Ectodermal cell (in vitro differentiated cells): ENCODE results near the gene TNNI2.

Experiments
- H3K27ac ChIP-seq: 2 replicates; pipeline ENCODE4 v1.7.0; 2013; ENCODE audit warnings: mild to moderate bottlenecking, low read depth, low read length; ENCODE audit not compliant: insufficient read depth, poor library complexity, severe bottlenecking
- H3K27me3 ChIP-seq: 2 replicates; pipeline ENCODE4 v1.7.0; 2013; ENCODE audit warnings: mild to moderate bottlenecking, low read length; ENCODE audit not compliant: insufficient read depth, control insufficient read depth, poor library complexity, severe bottlenecking
- H3K36me3 ChIP-seq: one replicate; pipeline ENCODE4 v1.7.0; 2013; ENCODE audit warnings: low read length; ENCODE audit not compliant: control insufficient read depth, insufficient read depth
- H3K4me1 ChIP-seq: one replicate; pipeline ENCODE4 v1.7.0; 2013; ENCODE audit warnings: low read length; ENCODE audit not compliant: control insufficient read depth, insufficient read depth
- H3K4me3 ChIP-seq: 2 replicates; pipeline ENCODE4 v1.7.0; 2013; ENCODE audit warnings: low read depth, low read length, control low read depth; ENCODE audit not compliant: insufficient read depth
- H3K9me3 ChIP-seq: 2 replicates; pipeline ENCODE4 v1.7.0; 2013; ENCODE audit warnings: mild to moderate bottlenecking, low read length, moderate library complexity; ENCODE audit not compliant: control insufficient read depth
- WGBS, 2 experiments: methylation state at CpG; one replicate each; pipeline ENCODE4 v1.1.7; 2013; ENCODE audit warnings: missing lambda C conversion rate in 2 of 2; 5-methylcytosine and 5-hydroxymethylcytosine counted together

The TNNI2 gene

GRCh38 chr11:1827095-1827813 is 11.5 kb upstream of the TNNI2 start:
- Histone ChIP-seq H3K9me3 (no peaks in the 10 kb centered on the region), H3K36me3 (no peaks in the 10 kb centered on the region), H3K4me1 (no peaks in the 10 kb centered on the region), H3K27ac (no peak overlapping the region), H3K27me3 (peaks cover 3% of the 10 kb centered on the region), H3K4me3 (no peak overlapping the region)
- 93 to 95% methylated on average over 27 of the region's 27 CpGs for WGBS, 2 experiments

GRCh38 chr11:1827931-1828330 is 10.8 kb upstream of the TNNI2 start:
- Histone ChIP-seq H3K4me1 (no peaks in the 10 kb centered on the region), H3K27me3 (peaks cover 8% of the 10 kb centered on the region), H3K9me3 (no peaks in the 10 kb centered on the region), H3K4me3 (no peak overlapping the region), H3K27ac (no peak overlapping the region), H3K36me3 (no peaks in the 10 kb centered on the region)
- 88 to 90% methylated on average over 19 of the region's 19 CpGs for WGBS, 2 experiments

DNA sequence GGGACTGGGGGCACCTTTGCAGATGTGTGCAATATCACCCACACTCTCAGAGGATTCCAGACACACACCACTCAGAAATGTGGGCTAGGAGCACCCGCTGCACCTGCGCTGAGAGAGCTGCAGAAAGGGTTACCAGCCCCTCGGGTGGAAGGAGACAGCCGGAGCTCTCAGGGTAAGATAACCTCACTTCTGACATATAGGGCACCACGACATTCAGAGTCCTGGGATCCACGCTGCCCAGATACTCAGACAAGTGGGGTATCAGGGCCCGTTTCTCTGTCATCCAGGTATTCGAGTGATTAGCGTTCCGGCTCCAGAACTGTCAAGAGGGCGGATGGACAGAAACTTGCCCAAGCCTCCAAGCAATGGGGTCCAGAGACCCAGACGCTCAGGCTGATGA is 10.2 kb upstream of the TNNI2 start:
- H3K27me3 ChIP-seq: peaks cover 14% of the 10 kb centered on the region
- H3K27ac ChIP-seq: no peak overlapping the region
- H3K4me3 ChIP-seq: no peak overlapping the region
- H3K9me3 ChIP-seq: no peaks in the 10 kb centered on the region
- no peaks in the 10 kb centered on the region for H3K4me1 ChIP-seq
- WGBS, 2 experiments: 90 to 91% methylated on average over 12 of the region's 12 CpGs
- no peaks in the 10 kb centered on the region for H3K36me3 ChIP-seq

GRCh38 chr11:1829039-1829820 is 9.6 kb upstream of the TNNI2 start:
- Histone ChIP-seq H3K27ac (no peak overlapping the region), H3K36me3 (no peaks in the 10 kb centered on the region), H3K27me3 (peaks cover 14% of the 10 kb centered on the region), H3K4me1 (no peaks in the 10 kb centered on the region), H3K9me3 (no peaks in the 10 kb centered on the region), H3K4me3 (no peak overlapping the region)
- WGBS, 2 experiments: 81 to 85% methylated on average over 11 of the region's 11 CpGs

- H3K27ac ChIP-seq: no peak overlapping the region
- no peaks in the 10 kb centered on the region for H3K4me1 ChIP-seq
- peaks cover 14% of the 10 kb centered on the region for H3K27me3 ChIP-seq
- no peaks in the 10 kb centered on the region for H3K9me3 ChIP-seq
- no peak overlapping the region for H3K4me3 ChIP-seq
- 87 to 89% methylated on average over 6 of the region's 6 CpGs for WGBS, 2 experiments
- no peaks in the 10 kb centered on the region for H3K36me3 ChIP-seq
Measured at GRCh38 chr11:1830004-1830321, 8.8 kb upstream of the TNNI2 start.

DNA sequence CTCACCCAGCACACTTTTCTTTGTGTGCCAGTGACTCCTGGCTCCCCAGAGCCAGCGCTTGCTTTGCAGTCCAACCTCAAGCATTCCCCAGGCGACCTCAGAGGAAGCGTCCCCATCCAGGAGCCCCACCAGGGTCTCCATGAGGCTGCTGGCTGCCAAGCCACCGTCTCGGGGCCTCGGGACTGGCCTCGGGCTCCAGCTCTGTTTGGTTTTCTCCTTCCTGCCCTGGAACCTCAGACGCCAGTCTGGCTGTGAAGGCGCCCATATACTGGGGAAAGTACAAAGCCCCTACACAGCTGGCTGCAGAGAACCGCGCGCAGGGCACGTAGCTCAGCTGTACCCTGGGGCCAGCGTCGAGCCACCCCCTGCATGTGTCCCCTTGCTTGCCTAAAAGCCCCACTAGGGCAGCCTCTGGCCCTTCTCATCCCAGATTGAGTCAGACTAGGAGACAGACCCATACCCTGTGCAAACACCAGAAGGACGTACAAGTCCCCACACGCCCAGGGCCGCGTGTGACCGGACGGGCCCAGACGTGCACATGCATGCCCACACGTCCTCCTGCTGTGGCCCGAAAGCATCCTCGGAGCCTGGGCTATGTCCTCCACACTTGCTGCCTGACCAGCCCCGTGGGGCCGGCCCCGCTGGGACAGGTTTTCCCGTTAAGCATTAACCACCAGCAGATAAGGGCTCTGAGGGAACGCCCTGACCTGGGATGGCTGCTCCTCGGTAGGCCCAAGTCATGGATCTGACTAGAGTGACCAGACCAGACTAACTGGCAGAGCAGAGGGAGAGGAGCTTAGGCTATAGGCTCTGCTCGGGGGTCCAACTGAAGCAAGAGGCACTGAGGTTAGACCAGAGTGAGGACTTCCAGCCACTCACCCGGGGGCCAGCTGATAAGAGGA is 8.2 kb upstream of the TNNI2 start:
- Histone ChIP-seq H3K4me3 (no peak overlapping the region), H3K9me3 (no peaks in the 10 kb centered on the region), H3K4me1 (no peaks in the 10 kb centered on the region), H3K27ac (no peak overlapping the region), H3K27me3 (peaks cover 14% of the 10 kb centered on the region), H3K36me3 (no peaks in the 10 kb centered on the region)
- 89 to 92% methylated on average over 33 of the region's 33 CpGs for WGBS, 2 experiments

- Histone ChIP-seq H3K4me1 (no peaks in the 10 kb centered on the region), H3K27me3 (peaks cover 14% of the 10 kb centered on the region)
Measured at GRCh38 chr11:1831338-1832210, 7.2 kb upstream of the TNNI2 start.

GRCh38 chr11:1832211-1832919 is 6.4 kb upstream of the TNNI2 start:
- Histone ChIP-seq H3K4me1 (no peaks in the 10 kb centered on the region), H3K27me3 (peaks cover 14% of the 10 kb centered on the region), H3K9me3 (no peaks in the 10 kb centered on the region), H3K4me3 (peak overlapping the region; percentile 38), H3K36me3 (no peaks in the 10 kb centered on the region), H3K27ac (no peak overlapping the region)
- 16% methylated on average over 40 of the region's 40 CpGs for WGBS, 2 experiments

More at GRCh38 chr11:1831338-1832210, 7.2 kb upstream of the TNNI2 start:
- Histone ChIP-seq H3K27ac (no peak overlapping the region), H3K9me3 (no peaks in the 10 kb centered on the region), H3K36me3 (no peaks in the 10 kb centered on the region), H3K4me3 (no peak overlapping the region)
- WGBS, 2 experiments: 79 to 80% methylated on average over 26 of the region's 26 CpGs

DNA sequence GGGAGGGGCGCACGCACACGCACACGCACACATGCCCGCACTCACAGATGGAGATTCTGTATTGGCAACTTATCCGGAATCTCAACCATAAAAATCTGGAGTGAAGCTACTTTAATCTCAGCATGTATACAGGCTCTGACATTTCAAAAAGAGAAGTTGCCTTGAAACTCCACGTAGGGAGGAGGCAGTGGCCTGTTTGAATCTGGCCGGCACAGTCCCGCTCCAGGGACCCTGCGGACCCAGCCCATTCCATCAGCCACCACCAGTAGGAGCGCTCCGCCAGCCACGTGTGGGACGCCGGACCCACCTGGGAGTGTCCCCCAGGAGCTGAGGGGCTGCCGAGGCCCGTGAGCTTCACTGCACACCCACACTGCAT is 5.9 kb upstream of the TNNI2 start:
- Histone ChIP-seq H3K9me3 (no peaks in the 10 kb centered on the region), H3K4me3 (peak overlapping the region; percentile 38), H3K27me3 (peaks cover 14% of the 10 kb centered on the region), H3K4me1 (no peaks in the 10 kb centered on the region), H3K36me3 (no peaks in the 10 kb centered on the region), H3K27ac (no peak overlapping the region)
- 43 to 46% methylated on average over 17 of the region's 17 CpGs for WGBS, 2 experiments
